Activated T-helper 2 cell treated with anti-CD3 and anti-CD28 coated beads, Interferon-gamma antibody, Interleukin-2, Interleukin-4, amounts not matched to agents 10 μg/mL and 5 μg/mL and 100 μg/mL, durations not matched to agents 14 hours and 24 hours and 36 hours (primary cell): ENCODE results near the gene METRNL. TPM values are rescaled to one million over a fixed set of nuclear protein-coding genes. Genes with fewer than 3 reads are reported as not detected.

ENCODE experiments used
- DNase-seq: peaks from one replicate; pipeline ENCODE4 v3.0.0; 2021; ENCODE audit warnings: low spot score
- H3K27ac Mint-ChIP-seq: one replicate; pipeline ENCODE4 v1.8.0; 2021; ENCODE audit warnings: mixed read lengths
- H3K27me3 Mint-ChIP-seq: one replicate; pipeline ENCODE4 v1.8.0; 2021; ENCODE audit warnings: low read depth, mixed read lengths
- H3K36me3 Mint-ChIP-seq: one replicate; pipeline ENCODE4 v1.8.0; 2021; ENCODE audit warnings: low read depth, mixed read lengths
- H3K4me1 Mint-ChIP-seq: one replicate; pipeline ENCODE4 v1.8.0; 2021; ENCODE audit warnings: low read depth, mixed read lengths
- H3K4me3 Mint-ChIP-seq: one replicate; pipeline ENCODE4 v1.8.0; 2021; ENCODE audit warnings: low read depth, mild to moderate bottlenecking, moderate library complexity, mixed read lengths
- H3K9me3 Mint-ChIP-seq: one replicate; pipeline ENCODE4 v1.8.0; 2021; ENCODE audit warnings: mixed read lengths
- intact Hi-C: fragments of 100-400 bp; cut with micrococcal nuclease; formaldehyde crosslinking; loops from one replicate; pipeline ENCODE4 v1.15.1; 2023
- total RNA-seq: library from RNA; stranded (reverse); gene quantifications from 2 replicates; pipeline ENCODE4 v1.2.3, GENCODE V29; 2022

METRNL gene
- total RNA-seq, 1 donor from 2014 or later, result 74.7 TPM

DNA sequence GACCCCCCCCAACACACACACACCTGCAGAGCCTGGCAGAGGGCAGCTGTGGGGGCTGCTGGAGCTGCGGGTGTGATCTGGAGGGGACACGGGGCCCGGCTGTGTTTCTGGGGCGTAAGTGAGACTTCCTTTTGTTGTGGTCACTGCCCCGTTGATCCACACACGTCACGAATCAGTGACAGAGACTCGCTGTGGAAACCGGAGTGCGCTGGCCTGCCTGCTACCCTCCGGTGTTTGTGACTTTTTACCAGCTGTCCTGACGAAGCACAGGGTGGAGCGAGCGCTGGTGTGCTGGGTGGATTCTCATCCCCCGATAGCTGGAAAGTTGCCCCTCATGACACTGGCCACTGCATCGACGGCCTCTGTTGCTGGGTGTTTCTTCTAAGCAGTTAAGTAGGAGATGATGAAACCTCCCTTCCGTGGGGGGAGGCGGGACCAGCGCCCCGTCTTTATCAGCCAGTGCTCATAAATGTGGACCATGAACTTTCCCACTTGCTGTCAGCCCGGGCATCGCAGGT is 2.3 kb downstream of the METRNL start:
- H3K9me3 Mint-ChIP-seq, result no peaks in the 10 kb centered on the region
- intact Hi-C loops, result no loop called here
- peak overlapping the region; percentile 75 for H3K4me3 Mint-ChIP-seq
- H3K4me1 Mint-ChIP-seq, result peaks cover 43% of the 10 kb centered on the region
- DNase-seq, result no peak
- H3K27ac Mint-ChIP-seq, result peak overlapping the region; percentile 93
- H3K36me3 Mint-ChIP-seq, result peaks cover 51% of the 10 kb centered on the region
- peaks cover 14% of the 10 kb centered on the region for H3K27me3 Mint-ChIP-seq

DNA sequence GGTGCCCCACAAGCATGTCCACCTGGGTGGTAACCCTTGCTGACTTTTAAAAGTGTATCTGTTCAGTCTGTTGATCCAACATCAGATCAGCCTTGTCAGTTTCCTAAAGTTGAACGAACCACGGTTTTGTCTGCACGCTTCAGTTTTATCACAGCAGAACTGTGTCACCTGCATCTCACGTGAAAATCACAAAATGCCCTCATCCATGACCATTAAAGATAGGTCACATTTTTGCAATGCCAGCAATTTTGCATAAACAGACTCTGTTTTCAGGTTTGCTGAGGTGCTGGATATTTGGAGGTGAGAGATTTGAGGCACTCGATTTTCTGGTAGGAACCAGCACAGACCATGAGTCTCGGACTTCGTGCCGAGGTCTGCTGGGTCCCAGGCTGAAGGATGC is 3.0 kb downstream of the METRNL start:
- Mint-ChIP-seq H3K36me3 (peaks cover 51% of the 10 kb centered on the region), H3K4me3 (peak overlapping the region; percentile 75), H3K9me3 (no peaks in the 10 kb centered on the region), H3K4me1 (peaks cover 39% of the 10 kb centered on the region), H3K27me3 (peaks cover 9% of the 10 kb centered on the region), H3K27ac (peak overlapping the region; percentile 93)
- intact Hi-C loops, result no loop called here
- DNase-seq, result no peak

DNA sequence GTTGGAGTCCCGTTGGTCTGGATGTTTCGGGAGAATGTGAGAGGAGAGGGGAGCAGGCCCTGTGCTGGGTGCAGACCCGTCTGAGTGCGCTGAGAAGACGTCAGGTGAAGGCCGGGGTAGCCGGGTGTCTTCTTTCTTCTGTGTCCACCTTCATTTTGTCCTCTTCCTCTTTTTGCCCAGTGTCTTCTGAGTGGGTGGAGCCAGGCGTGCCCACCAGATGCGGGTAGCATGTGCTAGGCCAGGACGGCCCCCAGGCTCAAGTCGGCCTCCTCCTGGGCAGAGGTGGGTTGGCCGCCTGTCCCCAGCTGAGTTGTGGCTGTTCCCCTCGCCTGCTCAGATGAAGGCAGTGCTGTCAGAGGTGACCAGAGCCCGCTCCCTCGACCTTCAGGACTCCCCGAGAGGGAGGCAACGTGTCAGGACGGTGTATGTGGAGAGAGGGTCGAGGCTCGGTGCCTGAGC is 3.5 kb downstream of the METRNL start:
- H3K36me3 Mint-ChIP-seq, result peaks cover 51% of the 10 kb centered on the region
- H3K9me3 Mint-ChIP-seq, result no peaks in the 10 kb centered on the region
- peak overlapping the region; percentile 93 for H3K27ac Mint-ChIP-seq
- peak overlapping the region; percentile 75 for H3K4me3 Mint-ChIP-seq
- peaks cover 39% of the 10 kb centered on the region for H3K4me1 Mint-ChIP-seq
- intact Hi-C loops, result no loop called here
- DNase-seq, result no peak
- H3K27me3 Mint-ChIP-seq, result peaks cover 4% of the 10 kb centered on the region

DNA sequence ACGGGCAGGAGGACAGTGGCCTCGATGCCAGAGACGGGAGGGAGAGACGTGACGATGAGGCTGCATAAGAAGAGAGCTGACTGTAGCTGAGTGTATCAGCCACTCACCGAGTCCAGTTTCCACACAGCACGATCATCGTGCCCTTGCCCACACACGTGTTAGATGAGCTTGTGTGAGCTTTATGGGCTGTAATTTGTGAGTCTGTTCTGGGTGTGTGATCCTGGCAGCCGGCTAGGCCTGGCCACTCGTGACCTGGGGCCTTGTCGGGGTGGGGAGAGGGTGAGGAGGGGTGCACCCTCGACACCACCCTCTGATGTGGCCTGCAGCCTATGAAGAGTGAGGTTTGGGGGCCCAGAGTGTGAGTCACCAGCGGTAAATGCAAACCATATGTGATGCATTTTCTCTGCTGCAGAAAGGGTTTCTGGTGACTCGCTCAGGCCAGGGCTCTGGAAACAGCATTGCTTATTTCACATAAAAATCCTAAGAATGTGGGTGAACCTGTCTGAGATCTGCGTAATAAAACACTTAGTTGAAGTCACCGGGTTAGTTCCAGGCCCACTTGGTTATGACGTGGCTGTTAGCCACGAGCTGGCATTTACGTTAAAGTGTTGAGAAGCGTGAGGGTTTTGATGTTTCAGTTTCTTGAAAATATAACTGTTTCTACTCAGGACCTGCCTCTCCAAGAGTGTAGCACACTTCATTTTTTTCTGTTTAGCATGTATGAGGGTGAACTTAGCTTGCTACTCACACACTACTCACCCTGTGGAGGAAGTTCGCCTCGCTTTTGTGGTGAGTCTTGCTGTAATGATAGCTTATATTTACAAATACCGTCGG is 4.2 kb downstream of the METRNL start:
- no peaks in the 10 kb centered on the region for H3K27me3 Mint-ChIP-seq
- H3K4me1 Mint-ChIP-seq, result peaks cover 39% of the 10 kb centered on the region
- H3K36me3 Mint-ChIP-seq, result peaks cover 54% of the 10 kb centered on the region
- H3K27ac Mint-ChIP-seq, result peak overlapping the region; percentile 93
- no peaks in the 10 kb centered on the region for H3K9me3 Mint-ChIP-seq
- DNase-seq, result no peak
- peak overlapping the region; percentile 75 for H3K4me3 Mint-ChIP-seq
- intact Hi-C loops, result no loop called here

DNA sequence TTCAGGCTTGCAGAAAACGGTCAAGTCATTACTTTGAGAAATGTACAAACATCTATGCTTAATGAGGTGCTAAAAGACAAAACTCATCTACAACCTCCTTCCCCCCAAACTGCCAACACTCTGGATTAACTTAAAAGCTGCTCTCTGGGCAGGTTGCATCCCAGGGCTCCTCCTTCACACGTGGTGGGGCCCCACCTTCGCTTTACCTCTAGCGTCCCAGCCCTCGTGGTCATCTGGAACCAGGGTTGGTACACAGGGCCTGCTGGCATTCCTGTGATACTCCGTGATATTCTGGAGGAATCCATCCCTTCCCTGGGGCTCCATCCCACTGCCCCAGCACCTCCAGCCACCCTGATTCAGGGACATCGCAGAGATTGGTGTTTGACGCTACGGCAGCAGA is 4.8 kb downstream of the METRNL start:
- Mint-ChIP-seq H3K4me1 (peaks cover 39% of the 10 kb centered on the region), H3K36me3 (peaks cover 55% of the 10 kb centered on the region)

DNA sequence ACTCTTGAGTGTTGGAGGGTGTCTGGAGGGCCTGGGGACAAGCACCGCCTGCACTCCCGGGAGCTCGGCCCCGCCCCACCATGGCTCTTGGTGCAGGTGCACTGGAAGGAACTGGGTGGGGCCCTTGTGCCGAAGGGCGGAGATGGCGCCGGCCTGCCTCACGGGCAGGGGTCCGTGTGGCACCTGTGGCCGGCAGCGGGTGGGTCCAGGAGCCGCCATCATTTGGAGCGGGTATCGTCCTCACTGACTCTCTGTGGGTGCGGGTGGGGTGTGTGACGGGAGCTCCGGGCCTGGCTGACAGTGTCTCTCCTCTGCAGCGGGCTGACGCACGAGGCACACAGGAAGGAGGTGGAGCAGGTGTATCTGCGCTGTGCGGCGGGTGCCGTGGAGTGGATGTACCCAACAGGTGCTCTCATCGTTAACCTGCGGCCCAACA is 5.2 kb downstream of the METRNL start:
- Mint-ChIP-seq H3K4me3 (peak overlapping the region; percentile 75), H3K27ac (peak overlapping the region; percentile 93), H3K4me1 (peaks cover 39% of the 10 kb centered on the region), H3K36me3 (peaks cover 59% of the 10 kb centered on the region), H3K27me3 (no peaks in the 10 kb centered on the region), H3K9me3 (no peaks in the 10 kb centered on the region)
- intact Hi-C loops, result no loop called here
- DNase-seq, result no peak

More for the DNA sequence above, 4.8 kb downstream of the METRNL start:
- Mint-ChIP-seq H3K27ac (peak overlapping the region; percentile 93), H3K9me3 (no peaks in the 10 kb centered on the region), H3K27me3 (no peaks in the 10 kb centered on the region), H3K4me3 (peak overlapping the region; percentile 75)
- intact Hi-C loops, result no loop called here
- no peak for DNase-seq

DNA sequence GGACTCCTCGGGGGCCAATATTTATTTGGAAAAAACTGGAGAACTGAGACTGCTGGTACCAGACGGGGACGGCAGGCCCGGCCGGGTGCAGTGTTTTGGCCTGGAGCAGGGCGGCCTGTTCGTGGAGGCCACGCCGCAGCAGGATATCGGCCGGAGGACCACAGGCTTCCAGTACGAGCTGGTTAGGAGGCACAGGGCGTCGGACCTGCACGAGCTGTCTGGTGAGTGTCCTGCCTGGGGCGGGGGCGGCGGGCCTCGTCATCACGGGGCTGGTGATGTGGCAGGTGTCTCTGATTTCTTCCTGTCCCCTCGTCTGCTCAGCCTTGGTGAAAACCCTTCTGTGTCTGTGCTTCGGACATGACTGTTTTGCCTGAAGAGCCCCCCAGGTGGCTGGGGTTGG is 5.7 kb downstream of the METRNL start:
- DNase-seq, result no peak
- H3K27me3 Mint-ChIP-seq, result no peaks in the 10 kb centered on the region
- H3K9me3 Mint-ChIP-seq, result no peaks in the 10 kb centered on the region
- H3K36me3 Mint-ChIP-seq, result peaks cover 60% of the 10 kb centered on the region
- H3K4me1 Mint-ChIP-seq, result peaks cover 39% of the 10 kb centered on the region
- H3K27ac Mint-ChIP-seq, result no peak overlapping the region
- intact Hi-C loops, result no loop called here
- H3K4me3 Mint-ChIP-seq, result peak overlapping the region; percentile 17

DNA sequence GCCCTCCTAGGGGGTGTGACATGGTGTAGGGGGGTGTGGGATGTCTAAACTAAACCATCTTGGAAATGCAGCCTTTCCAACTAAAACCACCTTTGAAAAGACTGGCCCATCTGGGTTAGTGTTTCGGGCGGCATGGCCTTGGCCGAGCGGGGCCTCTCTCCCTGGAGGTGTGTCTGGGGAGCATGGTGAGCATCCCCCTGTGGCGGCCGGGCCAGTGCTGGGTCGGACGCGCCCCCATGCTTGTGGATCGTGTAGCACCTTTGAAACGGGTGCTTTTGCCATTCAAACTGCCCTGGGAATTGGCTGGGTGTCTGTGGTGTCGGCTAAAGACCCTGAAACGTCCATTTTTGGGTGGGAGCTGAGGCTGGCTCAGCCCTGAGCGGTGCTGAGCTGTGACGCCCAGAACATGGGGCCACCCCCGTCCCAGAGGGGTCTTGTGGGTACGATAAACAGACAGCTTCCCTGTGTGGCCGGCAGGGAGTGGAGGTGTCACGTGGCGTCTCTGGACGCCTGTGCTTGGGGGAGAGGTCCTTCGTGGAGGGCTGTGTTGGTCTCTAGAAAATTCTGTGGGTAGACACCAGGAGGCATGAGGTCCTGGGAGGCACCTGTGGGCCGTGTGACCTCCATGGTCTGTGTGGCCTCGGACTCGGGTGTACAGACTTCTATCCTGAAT is 6.3 kb downstream of the METRNL start:
- H3K27ac Mint-ChIP-seq, result peak overlapping the region; percentile 33
- DNase-seq, result no peak
- H3K4me3 Mint-ChIP-seq, result no peak overlapping the region
- no peaks in the 10 kb centered on the region for H3K9me3 Mint-ChIP-seq
- intact Hi-C loops, result no loop called here
- H3K27me3 Mint-ChIP-seq, result no peaks in the 10 kb centered on the region
- H3K36me3 Mint-ChIP-seq, result peaks cover 62% of the 10 kb centered on the region
- H3K4me1 Mint-ChIP-seq, result peaks cover 39% of the 10 kb centered on the region

DNA sequence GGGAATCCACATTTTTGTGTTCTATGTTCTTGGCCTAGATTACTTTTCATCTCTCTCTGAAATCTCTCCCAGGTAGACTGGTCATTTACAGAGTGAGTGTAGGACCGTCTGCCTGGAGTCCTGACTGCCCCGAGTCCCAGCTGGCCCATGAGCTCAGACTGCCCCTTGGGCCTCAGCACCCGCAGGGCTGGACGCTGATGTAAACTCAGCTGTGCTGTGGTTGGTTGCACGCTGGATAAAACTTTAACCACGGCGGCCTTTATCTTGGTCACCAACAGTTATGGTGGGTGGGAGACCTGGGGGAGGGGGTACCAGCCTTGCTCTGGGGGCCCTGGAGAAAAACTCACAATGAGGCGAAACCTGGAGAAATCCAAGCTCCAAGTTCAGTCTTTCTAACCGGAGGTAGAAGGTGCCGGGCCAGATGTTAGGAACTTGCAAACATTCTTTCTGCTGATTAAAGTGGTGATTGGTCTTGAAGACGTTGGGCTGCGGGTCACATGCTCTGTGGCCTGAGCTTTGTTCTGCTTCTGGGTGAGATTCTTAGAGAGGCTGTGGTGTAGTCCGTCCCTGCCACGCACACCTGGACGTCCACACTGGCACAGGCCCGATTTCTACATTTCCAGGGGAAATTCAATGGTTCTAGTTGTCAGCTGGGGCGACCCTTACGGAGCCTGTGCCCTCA is 6.9 kb downstream of the METRNL start:
- Mint-ChIP-seq H3K36me3 (peaks cover 63% of the 10 kb centered on the region), H3K9me3 (no peaks in the 10 kb centered on the region), H3K4me1 (peaks cover 39% of the 10 kb centered on the region), H3K27ac (peak overlapping the region; percentile 33), H3K4me3 (no peak overlapping the region), H3K27me3 (no peaks in the 10 kb centered on the region)
- intact Hi-C loops, result no loop called here
- no peak for DNase-seq

DNA sequence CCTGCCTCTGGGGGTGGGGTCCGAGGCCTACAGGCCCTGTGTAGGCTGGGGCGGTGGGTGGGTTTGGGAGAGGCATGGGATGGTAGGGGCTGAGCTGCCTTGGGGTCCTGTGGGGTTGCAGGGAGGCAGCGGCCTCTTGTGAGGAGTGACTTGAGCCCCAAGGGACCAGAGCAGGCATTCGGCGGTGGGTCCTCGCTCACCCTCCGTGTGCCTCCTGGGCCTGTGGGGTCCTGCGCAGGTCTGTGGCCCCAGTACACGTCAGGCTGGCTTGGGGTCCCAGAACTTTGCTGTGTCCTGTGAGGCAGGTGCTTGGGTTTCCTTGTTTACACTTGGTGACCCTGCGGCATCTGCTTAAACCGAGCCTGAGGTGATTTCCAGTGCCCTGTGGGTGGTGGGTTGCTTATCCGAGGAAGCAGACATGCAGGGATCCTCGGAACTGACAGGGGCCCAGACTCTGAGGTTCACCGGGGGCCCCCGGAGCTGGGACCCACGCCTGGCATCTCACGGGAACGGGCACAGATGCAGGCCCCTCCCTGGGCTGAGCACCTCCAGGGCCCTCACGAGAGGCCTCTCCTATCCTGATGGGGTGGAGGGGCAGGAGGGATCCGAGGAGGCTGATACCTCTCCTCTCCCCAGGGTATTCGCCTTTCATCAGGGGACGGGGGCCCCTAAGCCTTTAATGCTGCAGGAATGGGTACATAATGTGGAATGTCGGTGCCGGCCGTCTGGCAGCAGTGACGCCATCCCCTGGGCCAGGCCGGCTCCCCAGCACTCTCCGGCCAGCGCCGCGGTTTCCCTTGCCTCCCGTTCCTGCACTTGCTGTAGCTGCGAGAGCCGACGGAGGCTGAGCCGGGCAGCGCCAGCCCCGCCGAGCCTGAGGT is 7.7 kb downstream of the METRNL start:
- Mint-ChIP-seq H3K27me3 (no peaks in the 10 kb centered on the region), H3K9me3 (no peaks in the 10 kb centered on the region), H3K4me1 (peaks cover 35% of the 10 kb centered on the region), H3K36me3 (peaks cover 61% of the 10 kb centered on the region), H3K27ac (no peak overlapping the region), H3K4me3 (no peak overlapping the region)
- intact Hi-C loops, result no loop called here
- no peak for DNase-seq

DNA sequence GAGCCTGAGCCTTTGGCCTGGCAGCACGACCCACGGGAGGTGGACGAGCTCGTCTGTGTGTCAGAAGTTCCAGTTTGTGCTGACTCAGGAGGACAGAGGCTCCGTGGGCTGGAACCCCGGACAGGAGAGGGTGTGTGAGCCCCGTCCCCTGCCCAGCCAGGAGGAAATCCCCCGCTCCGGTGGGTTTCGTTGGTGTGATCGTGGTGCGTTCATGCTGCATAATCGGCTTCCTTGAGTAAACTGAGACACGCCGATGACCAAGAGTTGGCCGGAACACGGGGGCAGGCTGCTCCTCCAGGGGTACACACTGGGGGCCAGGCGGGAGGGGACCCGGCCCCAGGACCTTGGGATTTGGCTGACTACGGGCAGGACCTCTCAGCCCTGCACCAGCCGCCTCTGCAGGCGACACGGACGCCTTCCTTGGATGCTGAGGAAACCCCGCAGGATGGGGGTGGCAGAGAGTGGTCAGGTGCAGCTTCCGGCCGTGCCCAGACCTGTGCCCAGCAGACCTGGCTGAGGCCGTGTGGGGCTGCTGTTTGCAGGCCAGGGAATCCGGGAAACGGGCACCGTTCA is 8.5 kb downstream of the METRNL start:
- Mint-ChIP-seq H3K9me3 (no peaks in the 10 kb centered on the region), H3K27ac (no peak overlapping the region), H3K4me1 (peaks cover 28% of the 10 kb centered on the region), H3K36me3 (peaks cover 54% of the 10 kb centered on the region), H3K27me3 (no peaks in the 10 kb centered on the region), H3K4me3 (no peak overlapping the region)
- intact Hi-C loops, result no loop called here
- DNase-seq, result no peak

DNA sequence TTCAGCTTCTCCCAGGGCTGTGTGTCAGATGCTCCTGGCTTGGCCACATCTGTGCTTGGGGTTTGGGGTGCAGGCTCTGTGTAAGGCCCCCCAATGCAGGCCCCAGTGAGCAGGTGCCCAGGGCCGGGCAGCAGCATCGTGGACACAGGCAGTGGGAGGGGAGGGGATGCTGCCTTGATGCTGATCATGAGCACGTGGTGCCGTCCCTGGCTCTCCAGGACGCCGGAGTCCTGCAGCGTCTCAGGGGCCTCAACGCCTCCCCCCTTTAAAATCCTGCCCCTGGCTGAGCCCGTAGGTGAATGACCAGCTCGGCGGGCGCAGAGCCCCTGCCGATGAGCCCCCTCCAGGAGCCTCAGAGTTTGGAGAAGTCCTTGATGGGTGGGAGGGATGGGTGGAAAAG is 9.0 kb downstream of the METRNL start:
- H3K36me3 Mint-ChIP-seq, result peaks cover 52% of the 10 kb centered on the region
- intact Hi-C loops, result no loop called here
- no peak overlapping the region for H3K4me3 Mint-ChIP-seq
- no peaks in the 10 kb centered on the region for H3K9me3 Mint-ChIP-seq
- H3K27me3 Mint-ChIP-seq, result no peaks in the 10 kb centered on the region
- peaks cover 22% of the 10 kb centered on the region for H3K4me1 Mint-ChIP-seq
- no peak overlapping the region for H3K27ac Mint-ChIP-seq
- no peak for DNase-seq
